Esophagus mucosa (tissue), 1 donor: Measurements from ENCODE around the gene MAGEA12. TPM values are rescaled to one million over a fixed set of nuclear protein-coding genes. Genes with fewer than 3 reads are reported as not detected.
A peak's percentile ranks its signal among the peaks of the same experiment; 100 is the strongest.
"Not testable (repeated sequence)": the region's sequence is repeated elsewhere in the genome, so short reads cannot be mapped to it uniquely, and the experiment has no call there.

Source experiments
- ATAC-seq: fragments of 200-7000 bp; cut with Tn5 transposase; one replicate; pipeline ENCODE4 v1.9.1; 2020
- total RNA-seq: library from RNA; stranded (reverse); gene quantifications from one replicate; pipeline ENCODE4 v1.2.4, GENCODE V29; 2023
- donor health status: DM: yes; HTN: yes; CAD: no.

The MAGEA12 gene
- total RNA-seq, 1 donor from 2014 or later: not detected

- ATAC-seq: not testable (repeated sequence)
Observed at GRCh38 chrX:152769549-152770289, 36.2 kb downstream of the MAGEA12 start, which contains the start of gene MAGEA6. TSS of gene MAGEA6 (minus strand) at chrX:152769689. CDS start at chrX:152767650, 2,039 bp downstream.

DNA sequence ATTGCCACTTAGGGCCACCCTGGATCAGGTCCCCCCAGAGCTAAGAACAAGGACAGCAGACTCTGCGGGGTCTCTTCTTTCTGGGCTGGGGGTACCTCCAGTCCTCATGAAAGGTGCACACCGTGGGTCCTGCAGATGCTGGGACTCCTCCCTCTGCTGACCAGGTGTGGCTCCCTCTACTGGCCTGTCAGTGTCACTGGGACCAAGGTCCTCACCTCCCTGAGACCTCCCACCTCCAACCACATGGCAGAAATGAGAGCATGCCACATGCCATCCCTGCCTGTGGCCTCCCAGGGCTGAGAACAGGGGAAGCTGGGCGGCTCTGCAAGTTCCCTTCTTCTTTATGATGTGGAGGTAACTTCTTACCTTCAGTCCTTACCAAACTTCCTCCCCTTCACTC lies 53.5 kb downstream of the MAGEA12 start:
- peak; percentile 39 for ATAC-seq

Other genes with a start within 250 kb of the MAGEA12 start
- 0.72 TPM for gene GABRQ, start 95.9 kb upstream of the MAGEA12 start, total RNA-seq
- not detected for gene MAGEA3, start 35.0 kb upstream of the MAGEA12 start, total RNA-seq
- gene CSAG2, start 24.5 kb upstream of the MAGEA12 start, total RNA-seq: not detected
- not detected for gene MAGEA2B, start 19.1 kb upstream of the MAGEA12 start, total RNA-seq
- not detected for gene CSAG1, start within 50 bp of the MAGEA12 start, total RNA-seq
- gene MAGEA2, start 20.1 kb downstream of the MAGEA12 start, total RNA-seq: not detected
- gene CSAG3, start 25.5 kb downstream of the MAGEA12 start, total RNA-seq: not detected
- gene MAGEA6, start 35.9 kb downstream of the MAGEA12 start, total RNA-seq: not detected
- 32.4 TPM for gene CETN2, start 97.0 kb downstream of the MAGEA12 start, total RNA-seq
- gene NSDHL, start 97.3 kb downstream of the MAGEA12 start, total RNA-seq: 47.4 TPM
- 341 TPM for gene ZNF185, start 164.3 kb downstream of the MAGEA12 start, total RNA-seq